ENCODE data around the gene DCST1. TPM values are rescaled to one million over a fixed set of nuclear protein-coding genes. Genes with fewer than 3 reads are reported as not detected.

Gene DCST1
- total and polyA plus RNA-seq, 2 of the 4 experiments (the other 2 are of a cell fraction), result not detected

DNA sequence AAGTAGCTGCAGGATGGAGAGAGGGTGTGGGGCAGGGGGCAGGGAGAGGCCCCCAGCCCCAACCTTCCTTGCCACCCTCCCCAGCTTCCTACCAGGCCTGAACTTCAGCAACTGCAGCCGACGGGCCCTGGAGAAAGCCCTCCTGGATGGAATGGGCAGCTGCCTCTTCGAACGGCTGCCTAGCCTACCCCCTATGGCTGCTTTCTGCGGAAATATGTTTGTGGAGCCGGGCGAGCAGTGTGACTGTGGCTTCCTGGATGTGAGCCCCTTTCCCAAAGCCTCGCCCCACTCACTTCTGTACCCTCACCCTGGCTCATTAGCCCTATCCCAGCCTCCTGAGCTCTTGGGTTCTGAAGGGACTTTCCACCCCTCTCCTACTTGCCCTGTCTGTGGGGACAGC is 23.5 kb downstream of the DCST1 start:
- no peak overlapping the region for H3K56ac ChIP-seq (ENCODE audit: extremely low read depth, insufficient read depth, low read length)
- no peak overlapping the region for H2BK15ac ChIP-seq (ENCODE audit: low read depth, low read length)
- BruUV-seq (replicated peaks), result no TSS peak
- no peak overlapping the region for H2BK20ac ChIP-seq (ENCODE audit: low read depth, low read length)
- TF ChIP-seq FOS (IDR thresholded peaks at IDR 0.05; ENCODE audit: low read depth, low read length) (no peak), SMC3 (IDR thresholded peaks at IDR 0.05; ENCODE audit: low read depth, low read length) (no peak), MXI1 (IDR thresholded peaks at IDR 0.05; ENCODE audit: borderline replicate concordance, low read depth, low read length) (no peak), BHLHE40 (IDR thresholded peaks at IDR 0.05; ENCODE audit: low read depth, low read length) (no peak), MAFK (IDR thresholded peaks at IDR 0.05; ENCODE audit: low read depth, low read length) (no peak), RCOR1 (IDR thresholded peaks at IDR 0.05; ENCODE audit: insufficient replicate concordance, low read length) (no peak), MAZ (IDR thresholded peaks at IDR 0.05; ENCODE audit: borderline replicate concordance, low read depth, low read length) (no peak), USF2 (IDR thresholded peaks at IDR 0.05; ENCODE audit: low read depth, low read length) (no peak), RAD21 (IDR thresholded peaks at IDR 0.05; ENCODE audit: low read length) (no peak), CEBPB (IDR thresholded peaks at IDR 0.05; ENCODE audit: low read depth, low read length) (no peak), POLR2A (IDR thresholded peaks at IDR 0.05; ENCODE audit: low read depth, low read length) (no peak), NFE2L2 (IDR thresholded peaks at IDR 0.05; ENCODE audit: low read depth, low read length) (no peak)
- TF ChIP-seq, protein P1, sequence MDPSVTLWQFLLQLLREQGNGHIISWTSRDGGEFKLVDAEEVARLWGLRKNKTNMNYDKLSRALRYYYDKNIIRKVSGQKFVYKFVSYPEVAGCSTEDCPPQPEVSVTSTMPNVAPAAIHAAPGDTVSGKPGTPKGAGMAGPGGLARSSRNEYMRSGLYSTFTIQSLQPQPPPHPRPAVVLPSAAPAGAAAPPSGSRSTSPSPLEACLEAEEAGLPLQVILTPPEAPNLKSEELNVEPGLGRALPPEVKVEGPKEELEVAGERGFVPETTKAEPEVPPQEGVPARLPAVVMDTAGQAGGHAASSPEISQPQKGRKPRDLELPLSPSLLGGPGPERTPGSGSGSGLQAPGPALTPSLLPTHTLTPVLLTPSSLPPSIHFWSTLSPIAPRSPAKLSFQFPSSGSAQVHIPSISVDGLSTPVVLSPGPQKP (IDR thresholded peaks at IDR 0.05; ENCODE audit: borderline replicate concordance, low read depth, low read length), result no peak
- TF ChIP-seq, protein P2, sequence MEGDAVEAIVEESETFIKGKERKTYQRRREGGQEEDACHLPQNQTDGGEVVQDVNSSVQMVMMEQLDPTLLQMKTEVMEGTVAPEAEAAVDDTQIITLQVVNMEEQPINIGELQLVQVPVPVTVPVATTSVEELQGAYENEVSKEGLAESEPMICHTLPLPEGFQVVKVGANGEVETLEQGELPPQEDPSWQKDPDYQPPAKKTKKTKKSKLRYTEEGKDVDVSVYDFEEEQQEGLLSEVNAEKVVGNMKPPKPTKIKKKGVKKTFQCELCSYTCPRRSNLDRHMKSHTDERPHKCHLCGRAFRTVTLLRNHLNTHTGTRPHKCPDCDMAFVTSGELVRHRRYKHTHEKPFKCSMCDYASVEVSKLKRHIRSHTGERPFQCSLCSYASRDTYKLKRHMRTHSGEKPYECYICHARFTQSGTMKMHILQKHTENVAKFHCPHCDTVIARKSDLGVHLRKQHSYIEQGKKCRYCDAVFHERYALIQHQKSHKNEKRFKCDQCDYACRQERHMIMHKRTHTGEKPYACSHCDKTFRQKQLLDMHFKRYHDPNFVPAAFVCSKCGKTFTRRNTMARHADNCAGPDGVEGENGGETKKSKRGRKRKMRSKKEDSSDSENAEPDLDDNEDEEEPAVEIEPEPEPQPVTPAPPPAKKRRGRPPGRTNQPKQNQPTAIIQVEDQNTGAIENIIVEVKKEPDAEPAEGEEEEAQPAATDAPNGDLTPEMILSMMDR (conservative IDR thresholded peaks at IDR 0.05; ENCODE audit: low read depth, low read length), result no peak
- ChIA-PET CTCF (interaction anchor here (1.3 kb wide), 1 partner anchor 12 kb away, joined by 5 read pairs; no protein-coding TSS in a partner anchor), POLR2A (ENCODE audit: unreplicated experiment) (no interaction called here)
- H3K18ac ChIP-seq (ENCODE audit: low read depth, low read length), result no peak overlapping the region
- no peak overlapping the region for H3K23ac ChIP-seq (ENCODE audit: low read depth, low read length)
- H3K9ac ChIP-seq (ENCODE audit: low read depth, low read length), result no peak overlapping the region
- intact Hi-C loops (cut with micrococcal nuclease), result no loop called here
- DNase-seq (no peak), ATAC-seq (ENCODE audit: low read depth) (no peak)
- H3K79me1 ChIP-seq (ENCODE audit: low read depth in 1 of 2, low read length in 2 of 2), result peaks cover 0 to 8% of the 10 kb centered on the region in 2 experiments; a peak in 2 of 4 replicates
- no peak overlapping the region for H2AFZ ChIP-seq (replicated peaks; ENCODE audit: low read length, poor library complexity)
- H4K20me1 ChIP-seq (ENCODE audit: insufficient read depth, low read length), result peaks cover 9% of the 10 kb centered on the region
- WGBS, 2 experiments (ENCODE audit: extremely low coverage in 2 of 2, insufficient read length in 1 of 2), result no CpG with 5 or more reads among the region's 8 CpGs
- no peaks in the 10 kb centered on the region for H3K9me1 ChIP-seq (ENCODE audit: insufficient read depth, low read length)
- no peak overlapping the region for H3K27ac ChIP-seq (ENCODE audit: insufficient read depth, low read length)
- no peaks in the 10 kb centered on the region for H3K27me3 ChIP-seq (ENCODE audit: control insufficient read depth, insufficient read depth, low read length)
- H4K8ac ChIP-seq (ENCODE audit: low read depth in 2 of 2, low read length in 2 of 2), result no peak overlapping the region
- in situ Hi-C loops (cut with MboI; ENCODE audit: low sequenced_read_pairs), result loop anchor here (10.0 kb wide), 1 partner anchor 102 kb away; the partner anchor contains the start of gene PBXIP1
- no peak overlapping the region for H3K14ac ChIP-seq (replicated peaks; ENCODE audit: low read depth, low read length)
- peaks cover 4% of the 10 kb centered on the region; the same call in 1 of the 2 replicates for H3K4me1 ChIP-seq (ENCODE audit: control insufficient read depth, insufficient read depth, low read length)
- H2BK5ac ChIP-seq (ENCODE audit: low read depth, low read length, poor library complexity, severe bottlenecking), result no peak overlapping the region
- H3K4me3 ChIP-seq (ENCODE audit: insufficient read depth, low read depth, low read length), result no peak overlapping the region
- H2AK5ac ChIP-seq (ENCODE audit: low read depth, low read length), result no peak overlapping the region
- peaks cover 15% of the 10 kb centered on the region for H3K36me3 ChIP-seq (ENCODE audit: control insufficient read depth, insufficient read depth, low read length)
- no peaks in the 10 kb centered on the region for H3K9me3 ChIP-seq (ENCODE audit: control insufficient read depth, insufficient read depth, low read length)
- no peak overlapping the region for H2AK9ac ChIP-seq (replicated peaks; ENCODE audit: low read depth, low read length, poor library complexity)
- dilution Hi-C loops (cut with HindIII; ENCODE audit: low sequenced_read_pairs, unreplicated experiment), result no loop called here
- H3K4ac ChIP-seq (ENCODE audit: low read depth, low read length), result no peak overlapping the region
- H4K5ac ChIP-seq (ENCODE audit: low read depth, low read length), result no peak overlapping the region
- H3K4me2 ChIP-seq (ENCODE audit: low read depth, low read length), result no peak overlapping the region
- no peak overlapping the region for H4K91ac ChIP-seq (ENCODE audit: insufficient read depth, low read depth, low read length)
- no peak overlapping the region for H2BK120ac ChIP-seq (ENCODE audit: low read depth, low read length)

Data from IMR-90 (cell line).